ENCODE data around the gene SSUH2.

Gene SSUH2

DNA sequence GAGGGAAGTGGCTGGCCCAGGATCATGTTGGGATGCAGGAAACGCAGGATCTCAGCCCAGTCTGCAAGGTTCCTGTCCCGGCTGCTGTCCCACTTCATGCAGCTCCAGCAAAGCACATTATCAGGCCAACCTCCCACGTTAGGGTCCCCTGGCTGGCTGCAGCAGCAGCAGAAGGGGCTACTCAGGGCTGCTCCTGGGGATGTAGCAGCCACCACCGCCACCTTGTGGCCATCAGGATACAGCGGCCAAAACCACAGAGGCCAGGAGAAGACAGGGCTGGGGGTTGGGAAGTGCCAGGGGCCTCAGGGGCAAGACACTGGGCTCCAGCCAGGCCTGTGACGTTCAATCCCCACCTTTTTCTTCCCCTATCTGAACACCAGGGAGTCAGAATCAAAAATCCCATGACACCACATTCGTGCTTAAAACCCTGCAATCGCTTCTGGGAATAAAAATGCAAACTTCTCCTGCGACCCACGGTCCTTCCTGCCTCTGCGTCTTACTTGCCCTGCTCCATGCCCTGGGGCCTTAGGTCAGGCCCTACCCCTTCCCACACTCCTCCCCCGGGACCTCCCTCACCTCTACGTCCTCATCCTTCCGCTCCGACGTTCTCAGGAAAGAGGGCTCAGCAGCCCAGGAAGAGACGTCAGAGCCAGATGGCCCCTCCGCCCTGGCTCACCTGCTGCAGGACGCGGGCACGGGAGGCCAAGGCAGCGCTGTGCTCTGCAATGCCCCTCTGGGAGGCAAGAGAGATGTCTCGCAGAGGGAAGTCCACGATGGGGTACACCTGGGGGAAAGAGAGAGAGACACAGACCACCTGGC is 21.5 kb downstream of the SSUH2 start:
- peaks cover 0 to 25% of the 10 kb centered on the region in 2 experiments for H3K27me3 ChIP-seq (ENCODE audit: control insufficient read depth in 1 of 2, insufficient read depth in 1 of 2, low read length in 2 of 2)
- H3K4me2 ChIP-seq (ENCODE audit: low read length, poor library complexity, severe bottlenecking): no peak overlapping the region
- H4K91ac ChIP-seq (ENCODE audit: low read length): peak overlapping the region; percentile 84
- H3K79me1 ChIP-seq (replicated peaks; ENCODE audit: low read length, poor library complexity, severe bottlenecking): no peaks in the 10 kb centered on the region
- H2BK15ac ChIP-seq (ENCODE audit: low read depth, poor library complexity, severe bottlenecking): no peak overlapping the region
- peak overlapping the region; percentile 11 for H2AFZ ChIP-seq (ENCODE audit: low read depth, low read length)
- H3K27ac ChIP-seq (ENCODE audit: low read length, poor library complexity, severe bottlenecking): no peak overlapping the region
- peaks cover 5% of the 10 kb centered on the region for H3K9me3 ChIP-seq (ENCODE audit: control insufficient read depth, low read length)
- peaks cover 18% of the 10 kb centered on the region for H3K4me1 ChIP-seq (ENCODE audit: control insufficient read depth, insufficient read depth, low read depth, low read length)
- peak overlapping the region; percentile 79 for H4K8ac ChIP-seq (ENCODE audit: low read length)
- H3K14ac ChIP-seq (ENCODE audit: low read length in 2 of 2): peak overlapping the region in 1 of 2 experiments; percentile 31
- peak overlapping the region in 1 of 2 experiments; percentile 57 for H3K4me3 ChIP-seq (ENCODE audit: insufficient read depth in 1 of 2, low read depth in 1 of 2, low read length in 2 of 2)
- H2BK12ac ChIP-seq (ENCODE audit: low read length in 2 of 2): peak overlapping the region; percentile 76 to 94
- H2AK5ac ChIP-seq (ENCODE audit: low read length, severe bottlenecking): peak overlapping the region; percentile 55
- no peak overlapping the region for H3K23ac ChIP-seq (ENCODE audit: low read length in 2 of 2)
- 53% methylated on average over 23 of the region's 24 CpGs for WGBS
- no peak overlapping the region for H2BK5ac ChIP-seq (ENCODE audit: low read depth, low read length, poor library complexity, severe bottlenecking)
- no peaks in the 10 kb centered on the region for H3K36me3 ChIP-seq (ENCODE audit: control insufficient read depth in 1 of 2, insufficient read depth in 2 of 2, low read depth in 1 of 2, low read length in 2 of 2)
- H3K9ac ChIP-seq (ENCODE audit: low read length): peak overlapping the region; percentile 80
- H2BK120ac ChIP-seq (ENCODE audit: low read depth, low read length): no peak overlapping the region
- peak; percentile 81 for DNase-seq
- H3K4ac ChIP-seq (ENCODE audit: low read depth in 1 of 2, low read length in 2 of 2): no peak overlapping the region
- peak overlapping the region; percentile 28 to 79 for H3K18ac ChIP-seq (ENCODE audit: low read depth in 1 of 2, low read length in 2 of 2)

DNA sequence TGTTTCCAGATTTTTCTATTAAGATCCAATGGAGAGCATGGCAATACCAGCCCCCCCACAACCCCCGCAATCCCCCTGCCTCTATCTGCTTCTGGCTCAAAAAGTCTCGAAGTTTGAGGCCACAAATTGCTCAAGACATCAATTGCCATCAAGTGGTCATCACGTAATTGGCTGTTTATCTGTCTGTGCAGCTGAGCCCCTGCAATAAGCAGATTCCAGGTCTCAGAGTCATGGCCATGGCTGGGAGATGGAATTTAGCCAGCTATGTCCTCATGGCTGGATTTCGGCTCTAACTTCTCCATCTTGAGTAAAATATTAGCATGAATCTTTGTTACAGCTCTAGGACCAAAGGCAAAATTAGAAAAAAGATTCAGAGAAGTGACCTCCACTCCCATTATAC is 22.7 kb downstream of the SSUH2 start:
- H3K4me2 ChIP-seq (ENCODE audit: low read length, poor library complexity, severe bottlenecking): no peak overlapping the region
- no peak overlapping the region for H3K4me3 ChIP-seq (ENCODE audit: insufficient read depth in 1 of 2, low read depth in 1 of 2, low read length in 2 of 2)
- peaks cover 0 to 25% of the 10 kb centered on the region in 2 experiments for H3K27me3 ChIP-seq (ENCODE audit: control insufficient read depth in 1 of 2, insufficient read depth in 1 of 2, low read length in 2 of 2)
- no peak overlapping the region for H3K23ac ChIP-seq (ENCODE audit: low read length in 2 of 2)
- no peaks in the 10 kb centered on the region for H3K36me3 ChIP-seq (ENCODE audit: control insufficient read depth in 1 of 2, insufficient read depth in 2 of 2, low read depth in 1 of 2, low read length in 2 of 2)
- DNase-seq: peak; percentile 92
- H4K8ac ChIP-seq (ENCODE audit: low read length): no peak overlapping the region
- peaks cover 16% of the 10 kb centered on the region for H3K4me1 ChIP-seq (ENCODE audit: control insufficient read depth, insufficient read depth, low read depth, low read length)
- H2AFZ ChIP-seq (ENCODE audit: low read depth, low read length): no peak overlapping the region
- H3K79me1 ChIP-seq (replicated peaks; ENCODE audit: low read length, poor library complexity, severe bottlenecking): no peaks in the 10 kb centered on the region
- no peak overlapping the region for H2BK12ac ChIP-seq (ENCODE audit: low read length in 2 of 2)
- no peak overlapping the region for H3K27ac ChIP-seq (ENCODE audit: low read length, poor library complexity, severe bottlenecking)
- H2AK5ac ChIP-seq (ENCODE audit: low read length, severe bottlenecking): no peak overlapping the region
- H3K14ac ChIP-seq (ENCODE audit: low read length in 2 of 2): no peak overlapping the region
- no peak overlapping the region for H4K91ac ChIP-seq (ENCODE audit: low read length)
- no peak overlapping the region for H2BK5ac ChIP-seq (ENCODE audit: low read depth, low read length, poor library complexity, severe bottlenecking)
- H3K4ac ChIP-seq (ENCODE audit: low read depth in 1 of 2, low read length in 2 of 2): no peak overlapping the region
- H2BK15ac ChIP-seq (ENCODE audit: low read depth, poor library complexity, severe bottlenecking): no peak overlapping the region
- no peak overlapping the region for H3K18ac ChIP-seq (ENCODE audit: low read depth in 1 of 2, low read length in 2 of 2)
- no peak overlapping the region for H2BK120ac ChIP-seq (ENCODE audit: low read depth, low read length)
- WGBS: 33% methylated on average over 4 of the region's 4 CpGs
- H3K9ac ChIP-seq (ENCODE audit: low read length): peak overlapping the region; percentile 74
- H3K9me3 ChIP-seq (ENCODE audit: control insufficient read depth, low read length): peaks cover 5% of the 10 kb centered on the region

DNA sequence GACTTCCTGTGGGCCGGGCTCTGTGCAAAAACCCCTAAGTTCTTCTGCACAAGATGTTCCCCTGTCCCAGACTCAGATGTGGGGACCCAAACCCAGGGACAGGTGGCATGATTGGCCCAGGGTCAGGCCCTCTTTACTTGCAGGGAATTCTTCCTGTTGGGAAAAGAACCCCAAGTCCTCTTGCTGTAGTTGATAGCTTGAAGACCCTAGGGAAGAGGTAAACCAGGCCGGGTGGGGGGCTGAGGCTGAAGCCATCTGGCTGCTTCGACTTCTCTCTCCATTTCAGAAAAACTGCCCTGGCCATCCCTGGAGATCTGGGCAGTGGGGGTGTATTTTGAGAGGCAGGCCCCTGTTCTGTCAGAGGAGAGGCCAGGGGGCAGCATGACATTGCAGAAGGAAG is 23.5 kb downstream of the SSUH2 start:
- H3K4me2 ChIP-seq (ENCODE audit: low read length, poor library complexity, severe bottlenecking): no peak overlapping the region
- H3K14ac ChIP-seq (ENCODE audit: low read length in 2 of 2): no peak overlapping the region
- no peak overlapping the region for H4K8ac ChIP-seq (ENCODE audit: low read length)
- H4K91ac ChIP-seq (ENCODE audit: low read length): no peak overlapping the region
- H3K27ac ChIP-seq (ENCODE audit: low read length, poor library complexity, severe bottlenecking): no peak overlapping the region
- no peak overlapping the region for H2BK5ac ChIP-seq (ENCODE audit: low read depth, low read length, poor library complexity, severe bottlenecking)
- H2BK12ac ChIP-seq (ENCODE audit: low read length in 2 of 2): peak overlapping the region; percentile 5 to 22
- WGBS: 92% methylated on average over 3 of the region's 3 CpGs
- H3K27me3 ChIP-seq (ENCODE audit: control insufficient read depth in 1 of 2, insufficient read depth in 1 of 2, low read length in 2 of 2): peaks cover 0 to 25% of the 10 kb centered on the region in 2 experiments
- no peaks in the 10 kb centered on the region for H3K36me3 ChIP-seq (ENCODE audit: control insufficient read depth in 1 of 2, insufficient read depth in 2 of 2, low read depth in 1 of 2, low read length in 2 of 2)
- peaks cover 15% of the 10 kb centered on the region for H3K4me1 ChIP-seq (ENCODE audit: control insufficient read depth, insufficient read depth, low read depth, low read length)
- DNase-seq: no peak
- H3K79me1 ChIP-seq (replicated peaks; ENCODE audit: low read length, poor library complexity, severe bottlenecking): no peaks in the 10 kb centered on the region
- no peak overlapping the region for H2BK15ac ChIP-seq (ENCODE audit: low read depth, poor library complexity, severe bottlenecking)
- H3K9me3 ChIP-seq (ENCODE audit: control insufficient read depth, low read length): peaks cover 5% of the 10 kb centered on the region
- peak overlapping the region in 1 of 2 experiments; percentile 6 for H3K18ac ChIP-seq (ENCODE audit: low read depth in 1 of 2, low read length in 2 of 2)
- no peak overlapping the region for H2BK120ac ChIP-seq (ENCODE audit: low read depth, low read length)
- H3K23ac ChIP-seq (ENCODE audit: low read length in 2 of 2): no peak overlapping the region
- no peak overlapping the region for H3K4ac ChIP-seq (ENCODE audit: low read depth in 1 of 2, low read length in 2 of 2)
- peak overlapping the region; percentile 57 for H2AK5ac ChIP-seq (ENCODE audit: low read length, severe bottlenecking)
- no peak overlapping the region for H3K4me3 ChIP-seq (ENCODE audit: insufficient read depth in 1 of 2, low read depth in 1 of 2, low read length in 2 of 2)
- H3K9ac ChIP-seq (ENCODE audit: low read length): no peak overlapping the region
- no peak overlapping the region for H2AFZ ChIP-seq (ENCODE audit: low read depth, low read length)

DNA sequence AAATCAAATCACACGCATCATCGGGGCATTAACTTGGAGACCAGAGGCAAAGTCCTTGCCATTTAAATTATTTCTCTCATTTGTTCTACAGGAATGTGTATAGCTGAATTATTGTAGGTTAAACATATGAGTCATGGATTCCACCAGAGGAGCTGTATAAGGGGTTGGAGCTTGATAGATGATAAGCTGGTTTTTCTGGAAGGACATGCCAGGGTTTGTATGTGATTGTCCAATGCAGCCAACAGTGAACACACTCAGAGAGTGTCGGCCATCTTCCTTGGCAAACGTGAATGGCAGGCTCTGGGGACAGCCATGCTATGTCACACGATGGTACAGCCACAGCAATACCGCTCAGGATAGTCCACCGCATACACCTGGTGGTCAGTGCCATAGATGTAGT is 25.1 kb downstream of the SSUH2 start:
- H3K23ac ChIP-seq (ENCODE audit: low read length in 2 of 2): no peak overlapping the region
- no peaks in the 10 kb centered on the region for H3K36me3 ChIP-seq (ENCODE audit: control insufficient read depth in 1 of 2, insufficient read depth in 2 of 2, low read depth in 1 of 2, low read length in 2 of 2)
- peak overlapping the region in 1 of 2 experiments; percentile 9 for H3K14ac ChIP-seq (ENCODE audit: low read length in 2 of 2)

More for the DNA sequence above, 25.1 kb downstream of the SSUH2 start:
- peak; percentile 56 for DNase-seq
- H3K4ac ChIP-seq (ENCODE audit: low read depth in 1 of 2, low read length in 2 of 2): no peak overlapping the region
- H3K79me1 ChIP-seq (replicated peaks; ENCODE audit: low read length, poor library complexity, severe bottlenecking): no peaks in the 10 kb centered on the region
- no peak overlapping the region for H3K27ac ChIP-seq (ENCODE audit: low read length, poor library complexity, severe bottlenecking)
- no peak overlapping the region for H3K4me2 ChIP-seq (ENCODE audit: low read length, poor library complexity, severe bottlenecking)
- peak overlapping the region; percentile 77 for H4K91ac ChIP-seq (ENCODE audit: low read length)
- peaks cover 12% of the 10 kb centered on the region for H3K4me1 ChIP-seq (ENCODE audit: control insufficient read depth, insufficient read depth, low read depth, low read length)
- peak overlapping the region; percentile 85 for H2BK15ac ChIP-seq (ENCODE audit: low read depth, poor library complexity, severe bottlenecking)
- H2AFZ ChIP-seq (ENCODE audit: low read depth, low read length): no peak overlapping the region
- H3K9me3 ChIP-seq (ENCODE audit: control insufficient read depth, low read length): peaks cover 5% of the 10 kb centered on the region
- H4K8ac ChIP-seq (ENCODE audit: low read length): no peak overlapping the region
- no peak overlapping the region for H2BK120ac ChIP-seq (ENCODE audit: low read depth, low read length)
- 93% methylated on average over 7 of the region's 7 CpGs for WGBS
- no peak overlapping the region for H3K4me3 ChIP-seq (ENCODE audit: insufficient read depth in 1 of 2, low read depth in 1 of 2, low read length in 2 of 2)
- peak overlapping the region in 1 of 2 experiments; percentile 13 for H3K18ac ChIP-seq (ENCODE audit: low read depth in 1 of 2, low read length in 2 of 2)
- H3K9ac ChIP-seq (ENCODE audit: low read length): no peak overlapping the region
- peaks cover 0 to 15% of the 10 kb centered on the region in 2 experiments for H3K27me3 ChIP-seq (ENCODE audit: control insufficient read depth in 1 of 2, insufficient read depth in 1 of 2, low read length in 2 of 2)
- H2BK12ac ChIP-seq (ENCODE audit: low read length in 2 of 2): peak overlapping the region in 1 of 2 experiments; percentile 95
- no peak overlapping the region for H2AK5ac ChIP-seq (ENCODE audit: low read length, severe bottlenecking)
- H2BK5ac ChIP-seq (ENCODE audit: low read depth, low read length, poor library complexity, severe bottlenecking): no peak overlapping the region

Data from mesenchymal stem cell (in vitro differentiated cells and primary cell).